DND-41 (cell line): ENCODE data around the gene LTA.

Experiments used
- ATAC-seq: fragments of 200-7000 bp; cut with Tn5 transposase; 3 replicates; pipeline ENCODE4 v1.9.1; 2021; ENCODE audit warnings: low read depth; ENCODE audit not compliant: insufficient read depth
- DNase-seq: peaks from one replicate; pipeline ENCODE4 v3.0.0-alpha.2; 2020
- H2AFZ ChIP-seq: 2 replicates; pipeline ENCODE4 v1.6.0; 2012; ENCODE audit warnings: low read depth, low read length
- H3K27ac ChIP-seq: 2 replicates; pipeline ENCODE4 v1.5.1; 2012; ENCODE audit warnings: low read length, inconsistent platforms
- H3K27me3 ChIP-seq: fragments of 200-600 bp; sonication (generic); 2 replicates; pipeline ENCODE4 v1.6.0; 2012; ENCODE audit warnings: low read length, mild to moderate bottlenecking, inconsistent platforms; ENCODE audit not compliant: insufficient read depth, poor library complexity
- H3K36me3 ChIP-seq: 2 replicates; pipeline ENCODE4 v1.5.1; 2012; ENCODE audit warnings: low read length, inconsistent platforms; ENCODE audit not compliant: insufficient read depth
- H3K4me1 ChIP-seq: 2 replicates; pipeline ENCODE4 v1.5.1; 2012; ENCODE audit warnings: mild to moderate bottlenecking, low read length; ENCODE audit not compliant: insufficient read depth
- H3K4me2 ChIP-seq: 2 replicates; pipeline ENCODE4 v1.6.0; 2012; ENCODE audit warnings: mild to moderate bottlenecking, moderate library complexity, low read length, inconsistent platforms; ENCODE audit not compliant: insufficient read depth
- H3K4me3 ChIP-seq, 2 experiments: fragments of 200-600 bp in 1 of 2; shearing (Covaris generic) in 1 of 2; 2 replicates each; pipeline ENCODE4 v1.5.1; 2012 to 2016; ENCODE audit warnings: inconsistent platforms in 2 of 2, low read length in 2 of 2, mild to moderate bottlenecking in 2 of 2, low read depth in 1 of 2, moderate library complexity in 1 of 2
- H3K79me2 ChIP-seq: 2 replicates; pipeline ENCODE4 v1.6.0; 2012; ENCODE audit warnings: low read length, inconsistent platforms; ENCODE audit not compliant: insufficient read depth
- H3K9ac ChIP-seq: 2 replicates; pipeline ENCODE4 v1.6.0; 2012; ENCODE audit warnings: low read depth, mild to moderate bottlenecking, inconsistent platforms, low read length, moderate library complexity
- H3K9me3 ChIP-seq: 2 replicates; pipeline ENCODE4 v1.5.1; 2012; ENCODE audit warnings: low read length, moderate library complexity, mild to moderate bottlenecking, inconsistent platforms; ENCODE audit not compliant: insufficient read depth, severe bottlenecking
- H4K20me1 ChIP-seq: 2 replicates; pipeline ENCODE4 v1.6.0; 2012; ENCODE audit warnings: low read length; ENCODE audit not compliant: insufficient read depth
- CTCF ChIP-seq: IDR thresholded peaks from 2 replicates; pipeline ENCODE4 v1.5.1; 2012; ENCODE audit warnings: borderline replicate concordance, low read length, moderate library complexity, mild to moderate bottlenecking; ENCODE audit not compliant: poor library complexity, severe bottlenecking; ENCODE audit errors: extremely low read depth
- EZH2 ChIP-seq: IDR thresholded peaks from 3 replicates; pipeline ENCODE4 v1.6.1; 2012; ENCODE audit warnings: borderline replicate concordance, low read depth, mild to moderate bottlenecking, moderate library complexity, low read length, inconsistent platforms; ENCODE audit not compliant: severe bottlenecking

Gene LTA

GRCh38 chr6:31615748-31616147 lies 43.7 kb downstream of the LTA start:
- TF ChIP-seq CTCF (peak; percentile 4), EZH2 (no peak)
- peaks cover 40% of the 10 kb centered on the region for H3K4me1 ChIP-seq
- peaks cover 21% of the 10 kb centered on the region for H3K79me2 ChIP-seq
- peak; percentile 83 for DNase-seq
- H3K27me3 ChIP-seq = no peaks in the 10 kb centered on the region
- peak; percentile 41 for ATAC-seq
- peak overlapping the region; percentile 71 for H3K4me2 ChIP-seq
- H3K36me3 ChIP-seq = no peaks in the 10 kb centered on the region
- H3K27ac ChIP-seq = peak overlapping the region; percentile 95
- peak overlapping the region; percentile 14 to 64; a peak in 3 of 4 replicates for H3K4me3 ChIP-seq
- H2AFZ ChIP-seq = peak overlapping the region; percentile 74
- H4K20me1 ChIP-seq = no peaks in the 10 kb centered on the region
- peak overlapping the region; percentile 75 for H3K9ac ChIP-seq
- no peaks in the 10 kb centered on the region for H3K9me3 ChIP-seq

GRCh38 chr6:31617010-31617409 lies 44.9 kb downstream of the LTA start:
- H3K4me2 ChIP-seq = peak overlapping the region; percentile 71; the same call in 1 of the 2 replicates

GRCh38 chr6:31619805-31620585 lies 47.9 kb downstream of the LTA start:
- H4K20me1 ChIP-seq = peaks cover 27% of the 10 kb centered on the region
- TF ChIP-seq EZH2 = no peak
- TF ChIP-seq CTCF = no peak
- H3K79me2 ChIP-seq = peaks cover 63% of the 10 kb centered on the region
- H3K27ac ChIP-seq = peak overlapping the region; percentile 98
- H2AFZ ChIP-seq = peak overlapping the region; percentile 63
- peaks cover 59% of the 10 kb centered on the region for H3K4me1 ChIP-seq
- H3K4me3 ChIP-seq = peak overlapping the region; percentile 22 to 56; a peak in 3 of 4 replicates
- H3K9ac ChIP-seq = peak overlapping the region; percentile 70
- H3K27me3 ChIP-seq = no peaks in the 10 kb centered on the region
- peak; percentile 99 for DNase-seq
- ATAC-seq = peak; percentile 78
- peak overlapping the region; percentile 68 for H3K4me2 ChIP-seq
- peaks cover 35% of the 10 kb centered on the region for H3K36me3 ChIP-seq
- no peaks in the 10 kb centered on the region for H3K9me3 ChIP-seq

More at GRCh38 chr6:31617010-31617409, 44.9 kb downstream of the LTA start:
- no peaks in the 10 kb centered on the region for H3K27me3 ChIP-seq
- peaks cover 2% of the 10 kb centered on the region; the same call in 1 of the 2 replicates for H4K20me1 ChIP-seq
- ATAC-seq (no peak), DNase-seq (no peak)
- peaks cover 5% of the 10 kb centered on the region for H3K36me3 ChIP-seq
- H3K9ac ChIP-seq = peak overlapping the region; percentile 75; the same call in 1 of the 2 replicates
- H3K79me2 ChIP-seq = peaks cover 33% of the 10 kb centered on the region
- no peak overlapping the region for H3K4me3 ChIP-seq
- no peak for TF ChIP-seq EZH2
- no peak for TF ChIP-seq CTCF
- H3K9me3 ChIP-seq = no peaks in the 10 kb centered on the region
- H2AFZ ChIP-seq = no peak overlapping the region
- H3K27ac ChIP-seq = peak overlapping the region; percentile 95; the same call in 1 of the 2 replicates
- H3K4me1 ChIP-seq = peaks cover 47% of the 10 kb centered on the region
